ENCODE results near the gene ACKR2.

DNA sequence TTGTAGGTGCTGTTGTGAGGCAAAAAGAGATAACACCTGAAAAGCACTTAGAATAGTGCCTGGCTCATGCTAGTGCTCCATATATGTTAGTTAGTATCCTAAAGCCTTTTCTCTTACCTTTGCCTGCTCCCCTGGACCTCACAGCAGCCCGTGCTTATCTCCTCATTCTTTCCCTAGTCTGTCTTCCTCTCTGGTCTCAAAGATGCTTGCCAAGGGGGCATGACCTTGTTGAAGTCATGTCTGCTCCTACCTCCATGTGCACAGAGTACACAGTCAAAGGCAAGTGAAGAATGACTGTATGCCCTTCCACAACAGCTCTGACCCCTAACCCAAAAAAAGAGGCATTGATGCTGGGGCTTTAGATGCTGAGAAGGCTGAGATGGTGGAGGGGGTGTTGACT lies 67.2 kb downstream of the ACKR2 start:
- TF ChIP-seq, protein P1, sequence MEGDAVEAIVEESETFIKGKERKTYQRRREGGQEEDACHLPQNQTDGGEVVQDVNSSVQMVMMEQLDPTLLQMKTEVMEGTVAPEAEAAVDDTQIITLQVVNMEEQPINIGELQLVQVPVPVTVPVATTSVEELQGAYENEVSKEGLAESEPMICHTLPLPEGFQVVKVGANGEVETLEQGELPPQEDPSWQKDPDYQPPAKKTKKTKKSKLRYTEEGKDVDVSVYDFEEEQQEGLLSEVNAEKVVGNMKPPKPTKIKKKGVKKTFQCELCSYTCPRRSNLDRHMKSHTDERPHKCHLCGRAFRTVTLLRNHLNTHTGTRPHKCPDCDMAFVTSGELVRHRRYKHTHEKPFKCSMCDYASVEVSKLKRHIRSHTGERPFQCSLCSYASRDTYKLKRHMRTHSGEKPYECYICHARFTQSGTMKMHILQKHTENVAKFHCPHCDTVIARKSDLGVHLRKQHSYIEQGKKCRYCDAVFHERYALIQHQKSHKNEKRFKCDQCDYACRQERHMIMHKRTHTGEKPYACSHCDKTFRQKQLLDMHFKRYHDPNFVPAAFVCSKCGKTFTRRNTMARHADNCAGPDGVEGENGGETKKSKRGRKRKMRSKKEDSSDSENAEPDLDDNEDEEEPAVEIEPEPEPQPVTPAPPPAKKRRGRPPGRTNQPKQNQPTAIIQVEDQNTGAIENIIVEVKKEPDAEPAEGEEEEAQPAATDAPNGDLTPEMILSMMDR (conservative IDR thresholded peaks at IDR 0.05; ENCODE audit: low read depth in 2 of 2): no peak
- TF ChIP-seq POLR2AphosphoS5 (IDR thresholded peaks at IDR 0.05; ENCODE audit: low read depth) (no peak), STAT1 (IDR thresholded peaks at IDR 0.05; ENCODE audit: unreplicated experiment) (no peak), EZH2 (IDR thresholded peaks at IDR 0.05; ENCODE audit: low read depth, unreplicated experiment) (no peak), EZH2phosphoT487 (IDR thresholded peaks at IDR 0.05; ENCODE audit: unreplicated experiment) (no peak), JUNB (IDR thresholded peaks at IDR 0.05; ENCODE audit: unreplicated experiment) (no peak)
- TF ChIP-seq, protein P2, sequence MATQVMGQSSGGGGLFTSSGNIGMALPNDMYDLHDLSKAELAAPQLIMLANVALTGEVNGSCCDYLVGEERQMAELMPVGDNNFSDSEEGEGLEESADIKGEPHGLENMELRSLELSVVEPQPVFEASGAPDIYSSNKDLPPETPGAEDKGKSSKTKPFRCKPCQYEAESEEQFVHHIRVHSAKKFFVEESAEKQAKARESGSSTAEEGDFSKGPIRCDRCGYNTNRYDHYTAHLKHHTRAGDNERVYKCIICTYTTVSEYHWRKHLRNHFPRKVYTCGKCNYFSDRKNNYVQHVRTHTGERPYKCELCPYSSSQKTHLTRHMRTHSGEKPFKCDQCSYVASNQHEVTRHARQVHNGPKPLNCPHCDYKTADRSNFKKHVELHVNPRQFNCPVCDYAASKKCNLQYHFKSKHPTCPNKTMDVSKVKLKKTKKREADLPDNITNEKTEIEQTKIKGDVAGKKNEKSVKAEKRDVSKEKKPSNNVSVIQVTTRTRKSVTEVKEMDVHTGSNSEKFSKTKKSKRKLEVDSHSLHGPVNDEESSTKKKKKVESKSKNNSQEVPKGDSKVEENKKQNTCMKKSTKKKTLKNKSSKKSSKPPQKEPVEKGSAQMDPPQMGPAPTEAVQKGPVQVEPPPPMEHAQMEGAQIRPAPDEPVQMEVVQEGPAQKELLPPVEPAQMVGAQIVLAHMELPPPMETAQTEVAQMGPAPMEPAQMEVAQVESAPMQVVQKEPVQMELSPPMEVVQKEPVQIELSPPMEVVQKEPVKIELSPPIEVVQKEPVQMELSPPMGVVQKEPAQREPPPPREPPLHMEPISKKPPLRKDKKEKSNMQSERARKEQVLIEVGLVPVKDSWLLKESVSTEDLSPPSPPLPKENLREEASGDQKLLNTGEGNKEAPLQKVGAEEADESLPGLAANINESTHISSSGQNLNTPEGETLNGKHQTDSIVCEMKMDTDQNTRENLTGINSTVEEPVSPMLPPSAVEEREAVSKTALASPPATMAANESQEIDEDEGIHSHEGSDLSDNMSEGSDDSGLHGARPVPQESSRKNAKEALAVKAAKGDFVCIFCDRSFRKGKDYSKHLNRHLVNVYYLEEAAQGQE (IDR thresholded peaks at IDR 0.05; ENCODE audit: unreplicated experiment): no peak
- TF ChIP-seq, protein P3, sequence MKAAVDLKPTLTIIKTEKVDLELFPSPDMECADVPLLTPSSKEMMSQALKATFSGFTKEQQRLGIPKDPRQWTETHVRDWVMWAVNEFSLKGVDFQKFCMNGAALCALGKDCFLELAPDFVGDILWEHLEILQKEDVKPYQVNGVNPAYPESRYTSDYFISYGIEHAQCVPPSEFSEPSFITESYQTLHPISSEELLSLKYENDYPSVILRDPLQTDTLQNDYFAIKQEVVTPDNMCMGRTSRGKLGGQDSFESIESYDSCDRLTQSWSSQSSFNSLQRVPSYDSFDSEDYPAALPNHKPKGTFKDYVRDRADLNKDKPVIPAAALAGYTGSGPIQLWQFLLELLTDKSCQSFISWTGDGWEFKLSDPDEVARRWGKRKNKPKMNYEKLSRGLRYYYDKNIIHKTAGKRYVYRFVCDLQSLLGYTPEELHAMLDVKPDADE (IDR thresholded peaks at IDR 0.05): no peak

Data from GM23338 (cell line).